RWPE1 (cell line): Measurements from ENCODE around the gene AGPAT3.
A peak's percentile ranks its signal among the peaks of the same experiment; 100 is the strongest.

Experiments
- CTCF ChIA-PET: fragments of 350-600 bp; sonication (Branson Sonifier 250); formaldehyde crosslinking; extraction: SDS; loops from one replicate; lab custom pipeline; 2021; lab: Yijun Ruan, JAX
- POLR2A ChIA-PET: fragments of 400-600 bp; formaldehyde crosslinking; extraction: SDS; loops from one replicate; lab custom pipeline; 2020; ENCODE audit warnings: antibody characterized with exemption; ENCODE audit not compliant: low non-redundant PET; lab: Yijun Ruan, JAX
- DNase-seq: peaks from one replicate; pipeline ENCODE4 v3.0.0; 2012; ENCODE audit warnings: low spot score
- H3K27ac ChIP-seq: fragments of 450-650 bp; 2 replicates; pipeline ENCODE4 v1.5.1; 2017
- CTCF ChIP-seq: fragments of 450-650 bp; conservative IDR thresholded peaks from 2 replicates; pipeline ENCODE4 v1.5.1; 2017; ENCODE audit warnings: low read depth, mild to moderate bottlenecking

The AGPAT3 gene

GRCh38 chr21:43884861-43885417 lies 19.9 kb downstream of the AGPAT3 start:
- peak overlapping the region; percentile 51 for H3K27ac ChIP-seq
- no peak for DNase-seq
- ChIA-PET POLR2A (no interaction called here), CTCF (interaction anchor here (0.6 kb wide), 1 partner anchor 45 kb away, joined by 3 read pairs; no protein-coding TSS in a partner anchor)
- no peak for TF ChIP-seq CTCF

DNA sequence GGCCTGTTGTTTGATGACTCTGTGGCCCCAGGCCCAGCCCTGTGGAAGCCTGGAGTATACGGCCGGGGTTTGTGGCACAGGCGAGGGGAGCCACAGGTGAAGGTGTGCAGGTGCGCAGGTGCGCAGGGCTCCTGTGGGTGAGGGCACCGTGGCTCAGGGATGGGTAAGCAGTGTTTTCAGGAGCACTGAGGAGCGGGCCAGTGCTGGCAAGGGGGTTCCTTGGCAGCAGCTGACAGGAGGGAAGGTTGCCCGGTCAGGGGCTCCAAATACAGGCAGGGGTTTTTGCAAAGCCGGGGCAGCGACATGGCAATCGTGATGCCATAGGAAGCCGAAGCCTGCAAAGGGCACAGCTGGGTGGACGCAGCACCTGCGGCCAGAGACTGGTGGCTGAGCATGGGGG lies 20.7 kb downstream of the AGPAT3 start:
- ChIA-PET CTCF (interaction anchor here (0.6 kb wide), 1 partner anchor 46 kb away, joined by 3 read pairs; no protein-coding TSS in a partner anchor), POLR2A (no interaction called here)
- no peak for TF ChIP-seq CTCF
- H3K27ac ChIP-seq, result no peak overlapping the region
- DNase-seq, result no peak

DNA sequence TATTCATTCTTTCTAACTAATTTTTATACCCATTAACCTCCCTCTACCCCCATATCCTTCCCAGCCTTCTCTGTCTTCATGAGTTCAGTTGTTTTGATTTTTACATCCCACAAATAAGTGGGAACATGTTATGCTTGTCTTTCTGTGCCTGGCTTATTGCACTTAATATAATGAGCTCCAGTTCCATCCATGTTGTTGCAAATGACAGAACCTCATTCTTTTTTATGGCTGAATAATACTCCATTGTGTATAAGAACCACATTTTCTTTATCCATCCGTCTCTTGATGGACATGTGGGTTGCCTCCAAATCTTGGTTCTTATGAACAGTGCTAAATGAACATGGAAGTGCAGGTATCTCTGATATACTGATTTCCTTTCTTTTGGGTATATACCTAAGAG lies 21.5 kb downstream of the AGPAT3 start:
- no peak overlapping the region for H3K27ac ChIP-seq
- TF ChIP-seq CTCF, result no peak
- CTCF ChIA-PET, result interaction anchor here (0.7 to 0.9 kb wide), 2 partner anchors 52 to 1051 kb away, joined by 3 to 4 read pairs; no protein-coding TSS in a partner anchor
- POLR2A ChIA-PET, result no interaction called here
- no peak for DNase-seq

- ChIA-PET POLR2A (no interaction called here), CTCF (no interaction called here)
- no peak for DNase-seq
- TF ChIP-seq CTCF, result no peak
- no peak overlapping the region for H3K27ac ChIP-seq
These were observed 24.0 kb downstream of the AGPAT3 start for GRCh38 chr21:43889069-43889468.

- DNase-seq, result no peak
- POLR2A ChIA-PET, result no interaction called here
These were observed 25.0 kb downstream of the AGPAT3 start for GRCh38 chr21:43890042-43890441.

DNA sequence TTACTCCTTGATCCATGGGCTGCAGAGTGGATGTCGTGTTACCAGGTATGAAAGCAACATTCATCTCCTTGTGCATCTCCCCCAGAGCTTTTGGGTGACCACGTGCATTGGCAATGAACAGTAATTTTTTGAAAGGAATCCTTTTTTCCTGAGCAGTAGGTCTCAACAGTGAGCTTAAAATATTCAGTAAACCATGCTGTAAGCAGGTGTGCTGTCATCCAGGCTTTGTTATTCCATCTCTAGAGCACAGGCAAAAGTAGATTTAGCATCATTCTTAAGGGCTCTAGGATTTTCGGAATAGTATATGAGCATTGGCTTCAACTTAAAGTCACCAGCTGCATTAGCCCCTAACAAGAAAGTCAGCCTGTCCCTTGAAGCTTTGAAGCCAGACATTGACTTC lies 27.3 kb downstream of the AGPAT3 start:
- H3K27ac ChIP-seq, result no peak overlapping the region
- DNase-seq, result no peak
- ChIA-PET POLR2A (no interaction called here), CTCF (no interaction called here)
- no peak for TF ChIP-seq CTCF

More at GRCh38 chr21:43890042-43890441, 25.0 kb downstream of the AGPAT3 start:
- TF ChIP-seq CTCF, result no peak
- no peak overlapping the region for H3K27ac ChIP-seq
- CTCF ChIA-PET, result no interaction called here
